ENCODE results near the gene PIGK.
"Not testable (repeated sequence)": the region's sequence is repeated elsewhere in the genome, so short reads cannot be mapped to it uniquely, and the experiment has no call there.

The PIGK gene

DNA sequence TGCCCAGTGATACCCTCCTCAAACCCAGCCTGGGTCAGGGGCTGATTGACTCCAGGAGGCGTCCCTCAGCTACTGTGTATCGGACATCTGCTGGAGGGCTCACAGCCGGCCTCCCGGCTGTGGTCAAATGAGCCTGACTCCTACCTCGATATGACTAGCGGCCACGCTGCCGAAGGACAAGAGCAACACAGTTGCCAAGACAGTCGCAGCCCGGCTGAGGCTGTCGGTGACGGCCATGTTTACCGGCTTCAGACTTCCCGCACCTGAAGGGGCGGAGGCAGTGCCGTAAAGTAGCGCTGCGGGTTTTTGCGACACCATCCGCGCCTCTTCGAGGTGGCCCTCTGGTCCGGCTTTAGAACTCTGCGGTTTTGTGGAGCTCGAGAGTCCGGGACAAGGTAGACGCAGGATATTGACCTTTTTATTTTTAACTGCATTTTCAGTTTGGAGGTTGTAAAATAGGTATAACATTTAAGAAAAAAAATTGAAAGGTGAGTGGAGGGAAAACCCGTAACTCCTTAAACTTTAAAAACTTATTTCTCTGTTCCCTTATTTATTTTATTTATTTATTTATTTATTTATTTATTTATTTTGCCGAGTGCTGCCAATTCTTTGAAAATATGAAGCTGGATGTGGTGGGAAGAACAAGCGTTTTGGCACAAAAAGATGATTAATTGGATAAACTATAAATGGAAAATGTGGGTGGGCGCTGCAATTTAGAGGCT lies at the start of gene PIGK:
Gene PIGK (minus strand): TSS at position 265 of the 722 bp plus-strand sequence. CDS start 28 bp downstream, at position 237.
- peak; percentile 88 for DNase-seq

DNA sequence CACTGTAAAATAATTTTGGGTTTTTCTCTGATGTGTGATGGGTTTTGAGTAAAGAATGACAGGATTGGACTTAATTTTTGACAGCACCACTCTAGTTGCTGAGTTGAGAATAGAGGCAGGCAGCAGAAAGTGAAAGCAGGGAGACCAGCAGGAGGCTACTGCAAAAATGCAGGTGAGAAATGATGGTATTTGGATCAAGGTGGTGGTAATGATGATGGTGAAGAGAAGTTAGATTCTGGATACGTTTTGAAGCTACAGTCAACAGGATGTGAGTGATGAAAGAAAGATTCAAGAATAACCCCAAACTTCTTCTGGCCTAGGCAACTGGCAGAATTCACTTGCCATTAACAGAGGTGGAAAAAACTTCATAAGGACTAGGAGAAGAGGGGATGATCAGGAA lies 47.8 kb upstream of the PIGK start:
- DNase-seq = no peak

DNA sequence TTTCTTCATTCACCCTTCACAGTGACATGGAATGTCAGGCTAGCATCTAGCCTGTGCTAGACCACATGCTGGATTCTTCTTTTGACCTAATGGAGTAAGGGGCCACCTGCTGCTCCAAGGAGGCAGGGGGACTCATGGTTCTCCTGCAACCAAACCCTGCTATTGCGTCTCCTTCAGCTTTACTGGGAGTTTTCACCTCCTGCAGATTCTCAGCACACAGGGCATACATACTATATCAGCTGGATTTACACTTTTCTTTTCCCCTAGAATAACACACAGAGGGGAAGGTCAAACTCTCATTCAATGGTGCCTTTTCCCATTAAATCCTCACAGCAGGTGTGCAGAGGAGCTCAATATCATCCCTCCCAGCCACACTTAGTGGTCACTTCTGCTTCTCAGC lies 46.0 kb upstream of the PIGK start:
- DNase-seq = no peak

DNA sequence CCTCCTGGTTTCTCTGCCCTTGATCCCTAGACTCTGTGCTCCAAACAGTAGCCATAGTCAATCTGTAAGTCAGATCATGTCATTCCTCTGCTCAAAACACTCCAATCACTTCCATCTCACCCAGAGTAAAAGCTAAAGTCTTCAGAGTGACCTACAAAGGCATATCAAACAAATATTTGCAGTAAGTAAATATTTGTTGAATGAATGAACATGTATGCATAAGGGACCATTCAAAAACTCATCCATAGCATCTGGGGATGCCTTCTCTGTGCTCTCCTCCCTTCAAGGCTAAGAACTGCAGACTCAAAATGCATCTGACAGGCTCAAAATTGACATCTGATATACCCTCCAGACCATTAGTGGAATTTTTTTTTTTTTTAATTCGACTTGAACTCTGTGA lies 44.5 kb upstream of the PIGK start:
- DNase-seq = no peak

- no peak for DNase-seq
Observed at GRCh38 chr1:77253211-77253610, 34.0 kb upstream of the PIGK start.

GRCh38 chr1:77250126-77250525 lies 30.9 kb upstream of the PIGK start:
- no peak for DNase-seq

DNA sequence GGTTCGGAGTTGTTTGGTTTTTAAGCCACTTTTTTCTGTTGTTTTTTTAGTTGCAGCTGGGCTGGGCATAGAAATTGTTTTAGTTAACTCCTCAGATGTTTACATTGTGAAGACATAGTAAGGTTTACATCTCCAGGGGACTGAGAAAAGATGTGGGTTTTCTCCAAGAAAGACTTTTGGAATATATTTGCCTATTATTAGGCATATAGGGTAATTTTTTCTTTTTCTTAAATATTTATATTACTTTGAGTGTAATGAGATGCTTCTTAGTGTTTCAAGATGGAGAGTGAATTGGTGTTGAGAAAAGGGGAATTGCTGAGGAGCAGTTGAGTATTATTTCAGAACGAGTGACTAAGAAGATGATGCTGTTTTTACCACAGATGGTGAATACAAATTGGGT lies 26.6 kb upstream of the PIGK start:
- no peak for DNase-seq

- DNase-seq = no peak
Observed at GRCh38 chr1:77239311-77239710, 20.1 kb upstream of the PIGK start.

GRCh38 chr1:77238462-77238861 lies 19.2 kb upstream of the PIGK start:
- DNase-seq = no peak

GRCh38 chr1:77234943-77235342 lies 15.7 kb upstream of the PIGK start:
- no peak for DNase-seq

- no peak for DNase-seq
Observed at GRCh38 chr1:77234096-77234495, 14.9 kb upstream of the PIGK start.

- DNase-seq = no peak
Observed at GRCh38 chr1:77232829-77233228, 13.6 kb upstream of the PIGK start.

- DNase-seq = no peak
Observed at GRCh38 chr1:77230051-77230450, 10.8 kb upstream of the PIGK start.

GRCh38 chr1:77228836-77229235 lies 9.6 kb upstream of the PIGK start:
- DNase-seq = peak; percentile 4

GRCh38 chr1:77227381-77227780 lies 8.2 kb upstream of the PIGK start:
- peak; percentile 21 for DNase-seq

- no peak for DNase-seq
Observed at GRCh38 chr1:77222496-77222895, 3.3 kb upstream of the PIGK start.

DNA sequence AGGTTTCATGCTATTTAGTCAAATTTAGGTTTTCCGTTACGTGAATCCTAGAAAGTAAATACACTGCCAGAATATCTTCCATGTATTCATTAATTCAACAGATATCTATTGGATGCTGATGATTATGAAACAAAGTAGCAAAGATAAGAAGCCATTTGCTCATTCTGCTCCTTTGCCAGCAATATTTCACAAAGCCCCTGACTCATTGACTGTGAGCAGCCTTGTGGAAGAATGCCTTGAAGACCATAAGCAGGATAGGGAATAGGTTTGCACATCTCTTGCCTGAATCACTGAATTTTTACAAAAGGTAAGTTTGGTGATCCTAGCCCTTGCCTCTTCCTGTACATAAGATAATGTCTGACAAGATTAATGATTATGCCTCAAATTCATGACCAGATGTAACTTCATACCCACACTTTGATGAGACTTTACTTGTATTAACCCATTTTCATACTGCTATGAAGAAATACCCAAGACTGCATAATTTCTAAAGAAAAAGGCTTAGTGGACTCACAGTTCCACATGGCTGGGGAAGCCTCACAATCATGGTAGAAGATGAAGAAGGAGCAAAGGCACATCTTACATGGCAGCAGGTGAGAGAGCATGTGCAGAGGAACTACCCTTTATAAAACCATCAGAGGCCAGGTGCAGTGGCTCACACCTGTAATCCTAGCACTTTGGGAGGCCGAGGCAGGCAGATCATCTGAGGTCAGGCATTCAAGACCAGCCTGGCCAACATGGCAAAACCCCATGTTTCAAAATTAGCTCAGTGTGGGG lies 1.6 kb upstream of the PIGK start:
- no peak for DNase-seq

GRCh38 chr1:77218477-77219165 lies 609 bp downstream of the PIGK start:
- DNase-seq = no peak

- DNase-seq = not testable (repeated sequence)
Observed at GRCh38 chr1:77204043-77204442, 15.2 kb downstream of the PIGK start.

DNA sequence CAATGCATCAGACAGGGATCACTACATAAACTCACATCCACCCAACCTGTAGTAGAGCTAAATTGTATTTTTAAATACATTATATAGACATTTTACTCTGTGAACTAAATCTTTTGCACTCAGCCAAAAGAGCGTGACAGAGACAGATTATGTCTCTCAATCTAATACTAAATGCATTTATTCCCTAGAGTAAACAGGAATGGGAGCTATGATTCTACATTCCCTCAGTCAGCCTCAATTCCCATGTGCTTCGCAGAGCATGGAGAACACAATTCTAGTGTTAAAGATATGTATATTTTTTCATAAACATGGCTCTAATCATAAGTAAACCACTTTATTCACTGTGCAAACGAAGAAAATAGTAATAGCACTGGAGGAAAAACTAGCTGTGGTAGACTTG lies 16.5 kb downstream of the PIGK start:
- no peak for DNase-seq

GRCh38 chr1:77200806-77201205 lies 18.4 kb downstream of the PIGK start:
- no peak for DNase-seq

- no peak for DNase-seq
Observed at GRCh38 chr1:77200293-77200692, 18.9 kb downstream of the PIGK start.

- DNase-seq = no peak
Observed at GRCh38 chr1:77197351-77197750, 21.9 kb downstream of the PIGK start.

DNA sequence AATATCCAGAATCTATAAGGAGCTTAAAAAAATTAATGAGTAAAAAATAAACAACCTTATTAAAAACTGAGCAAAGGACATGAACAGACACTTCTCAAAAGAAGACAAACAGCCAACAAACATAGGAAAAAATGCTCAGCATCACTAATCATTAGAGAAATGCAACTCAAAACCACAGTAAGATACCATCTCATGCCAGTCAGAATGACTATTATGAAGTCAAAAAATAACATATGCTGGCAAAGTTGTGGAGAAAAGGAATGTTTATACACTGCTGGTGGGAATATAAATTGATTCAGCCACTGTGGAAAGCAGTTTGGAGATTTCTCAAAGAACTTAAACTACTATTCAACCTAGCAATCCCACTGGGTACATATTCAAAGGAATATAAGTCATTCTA lies 25.3 kb downstream of the PIGK start:
- DNase-seq = no peak
